ENCODE measurements around the gene ZNF135.
A peak's percentile ranks its signal among the peaks of the same experiment; 100 is the strongest.

The ZNF135 gene

DNA sequence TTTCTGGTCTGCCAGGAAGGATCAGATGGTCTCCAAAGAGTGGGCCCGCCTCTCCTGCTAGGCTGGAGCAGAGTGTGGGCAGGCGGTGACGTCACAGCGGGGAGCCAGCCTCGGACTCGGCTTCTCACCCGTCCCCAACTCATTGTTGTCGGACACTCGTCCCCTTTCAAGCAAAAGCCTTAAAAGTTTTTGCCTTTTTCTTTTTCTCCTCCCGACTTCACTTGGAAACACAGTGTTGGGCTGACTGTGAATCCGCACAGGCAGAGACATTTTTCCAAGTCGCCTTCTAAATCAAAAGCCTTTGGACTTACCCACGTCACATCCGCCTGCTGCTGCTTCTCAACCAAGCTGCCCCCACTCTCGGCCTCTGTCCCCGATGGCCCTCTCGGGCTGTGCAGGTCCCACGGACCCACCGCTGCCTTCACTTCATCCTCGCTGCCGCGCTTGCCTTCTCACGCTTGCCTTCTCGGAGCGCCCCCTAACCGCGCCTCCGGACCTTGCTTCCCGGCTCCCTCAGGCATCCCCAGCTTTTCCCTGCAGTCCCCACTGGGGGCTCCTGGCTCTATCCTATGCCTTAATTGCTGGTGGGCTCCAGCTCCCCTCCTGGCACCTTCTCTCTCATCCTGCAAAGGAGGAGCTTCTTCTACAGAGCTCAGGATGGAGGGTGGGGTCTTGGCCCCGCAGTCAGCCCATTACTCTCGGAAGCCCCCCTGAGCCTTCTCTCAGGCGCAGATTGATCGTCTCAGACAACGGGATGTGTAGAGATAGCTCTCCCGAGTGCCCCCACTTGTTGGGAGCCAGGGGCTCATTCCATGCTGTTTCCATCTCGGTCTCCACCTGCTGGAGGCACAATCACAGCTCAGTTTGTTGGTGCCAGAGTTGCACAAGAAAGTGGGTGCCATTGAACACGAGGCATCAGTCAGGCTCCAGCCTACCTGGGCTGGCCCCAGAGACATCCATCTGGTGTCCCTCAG lies 3.9 kb upstream of the ZNF135 start:
- H3K4me3 Mint-ChIP-seq = no peak overlapping the region
- peaks cover 22% of the 10 kb centered on the region for H3K27me3 Mint-ChIP-seq
- ATAC-seq (replicated peaks; ENCODE audit: extremely low read depth, poor library complexity, severe bottlenecking) (no peak), DNase-seq (ENCODE audit: low spot score in 2 of 2) (no peak)
- H3K27ac Mint-ChIP-seq (ENCODE audit: low read depth) = no peak overlapping the region
- H3K9me3 Mint-ChIP-seq = peaks cover 19% of the 10 kb centered on the region
- H3K36me3 Mint-ChIP-seq (ENCODE audit: insufficient read depth) = peaks cover 4% of the 10 kb centered on the region
- no peaks in the 10 kb centered on the region for H3K4me1 Mint-ChIP-seq

DNA sequence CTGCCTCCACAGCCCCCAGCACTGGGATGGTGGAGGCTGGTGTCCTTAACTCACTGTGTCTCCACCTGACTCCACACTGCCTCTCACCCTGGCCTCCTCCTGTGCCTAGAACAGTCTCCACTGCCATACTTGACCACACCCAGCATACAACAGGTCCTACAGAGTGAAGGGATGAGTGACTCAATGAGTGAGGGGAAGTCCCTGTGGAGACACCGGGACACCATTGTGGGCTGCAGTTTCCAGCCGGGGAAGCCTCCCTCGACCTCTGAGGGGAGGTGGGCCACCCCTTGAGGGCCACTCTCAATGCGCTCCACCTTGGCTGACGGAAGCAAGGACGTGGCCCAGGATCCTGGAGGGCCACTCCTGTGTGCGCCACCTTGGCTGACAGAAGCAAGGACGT lies 2.8 kb upstream of the ZNF135 start:
- DNase-seq (ENCODE audit: low spot score in 2 of 2) = no peak
- Mint-ChIP-seq H3K4me1 (no peaks in the 10 kb centered on the region), H3K9me3 (peaks cover 11% of the 10 kb centered on the region), H3K27ac (ENCODE audit: low read depth) (no peak overlapping the region), H3K4me3 (no peak overlapping the region), H3K27me3 (peaks cover 22% of the 10 kb centered on the region), H3K36me3 (ENCODE audit: insufficient read depth) (peaks cover 4% of the 10 kb centered on the region)
- ATAC-seq (replicated peaks; ENCODE audit: extremely low read depth, poor library complexity, severe bottlenecking) = no peak

DNA sequence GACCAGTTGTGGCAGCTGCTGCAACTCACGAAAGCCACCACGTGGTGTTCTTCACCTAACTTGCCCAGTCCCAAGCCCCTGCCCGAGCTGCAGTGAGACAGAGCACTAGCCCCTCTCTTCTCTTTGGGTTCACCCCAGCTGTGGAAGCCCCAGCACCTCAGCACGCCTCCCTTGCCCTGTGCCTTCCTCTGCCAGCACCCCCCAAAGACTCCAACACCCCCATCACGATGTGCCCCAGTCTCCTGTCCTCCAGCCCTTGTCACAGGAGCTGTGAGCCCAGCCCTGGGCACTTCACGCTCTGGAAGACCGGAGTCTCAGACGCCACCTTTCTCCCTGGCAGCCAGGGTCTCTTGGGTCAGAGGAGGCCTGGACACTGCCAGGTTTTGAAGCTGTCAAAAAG lies 2.2 kb upstream of the ZNF135 start:
- Mint-ChIP-seq H3K36me3 (ENCODE audit: insufficient read depth) (peaks cover 4% of the 10 kb centered on the region), H3K4me1 (no peaks in the 10 kb centered on the region), H3K27ac (ENCODE audit: low read depth) (no peak overlapping the region), H3K27me3 (peaks cover 22% of the 10 kb centered on the region), H3K9me3 (peaks cover 11% of the 10 kb centered on the region), H3K4me3 (no peak overlapping the region)
- DNase-seq (ENCODE audit: low spot score in 2 of 2) = no peak
- ATAC-seq (replicated peaks; ENCODE audit: extremely low read depth, poor library complexity, severe bottlenecking) = no peak

DNA sequence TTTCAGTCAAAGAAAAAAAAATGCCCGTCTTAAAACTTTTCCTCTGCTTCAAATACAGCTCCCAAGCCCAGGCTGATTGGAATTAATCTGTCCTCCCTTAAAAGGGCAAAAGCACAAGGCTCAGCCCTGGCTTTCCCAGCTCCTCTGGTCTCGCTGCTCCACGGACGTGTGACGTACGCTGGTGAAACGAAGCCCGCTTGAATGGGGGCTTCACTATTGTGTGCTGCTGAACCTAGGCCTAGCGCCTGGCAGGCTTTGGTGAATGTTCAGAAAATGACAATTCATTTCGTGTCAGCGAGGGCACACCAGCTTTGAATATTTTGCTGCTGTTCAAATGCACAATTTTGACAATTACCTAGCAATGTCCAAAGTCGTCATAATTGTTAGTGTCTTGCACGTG lies 615 bp upstream of the ZNF135 start:
- DNase-seq (ENCODE audit: low spot score in 2 of 2) = no peak
- Mint-ChIP-seq H3K27me3 (peaks cover 22% of the 10 kb centered on the region), H3K36me3 (ENCODE audit: insufficient read depth) (peaks cover 4% of the 10 kb centered on the region), H3K4me3 (peak overlapping the region; percentile 54), H3K27ac (ENCODE audit: low read depth) (no peak overlapping the region), H3K4me1 (no peaks in the 10 kb centered on the region), H3K9me3 (peaks cover 12% of the 10 kb centered on the region)
- no peak for ATAC-seq (replicated peaks; ENCODE audit: extremely low read depth, poor library complexity, severe bottlenecking)

DNA sequence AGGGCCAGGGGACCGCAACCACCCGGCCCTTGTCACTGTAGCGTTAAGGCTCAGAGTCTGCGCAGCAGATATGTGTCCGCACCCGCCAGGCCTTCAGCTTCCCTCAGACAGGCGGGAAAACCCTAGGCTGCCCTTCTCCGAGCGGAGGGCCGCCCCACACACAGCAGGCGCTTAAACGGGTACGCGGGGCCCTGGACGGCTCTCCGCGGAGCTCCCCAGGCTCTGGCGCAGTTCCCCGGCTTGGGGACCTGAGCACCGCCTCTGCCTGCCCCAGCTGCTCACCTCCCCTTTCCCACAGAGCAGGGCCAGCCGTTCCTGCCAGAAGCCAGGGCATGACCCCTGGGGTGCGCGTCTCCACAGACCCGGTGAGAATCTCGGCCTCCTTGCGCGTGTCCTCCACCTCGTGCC lies 593 bp downstream of the ZNF135 start:
- Mint-ChIP-seq H3K27ac (ENCODE audit: low read depth) (no peak overlapping the region), H3K4me3 (no peak overlapping the region), H3K4me1 (no peaks in the 10 kb centered on the region), H3K9me3 (peaks cover 16% of the 10 kb centered on the region), H3K27me3 (peaks cover 21% of the 10 kb centered on the region), H3K36me3 (ENCODE audit: insufficient read depth) (peaks cover 4% of the 10 kb centered on the region)
- ATAC-seq (replicated peaks; ENCODE audit: extremely low read depth, poor library complexity, severe bottlenecking) = no peak
- no peak for DNase-seq (ENCODE audit: low spot score in 2 of 2)

DNA sequence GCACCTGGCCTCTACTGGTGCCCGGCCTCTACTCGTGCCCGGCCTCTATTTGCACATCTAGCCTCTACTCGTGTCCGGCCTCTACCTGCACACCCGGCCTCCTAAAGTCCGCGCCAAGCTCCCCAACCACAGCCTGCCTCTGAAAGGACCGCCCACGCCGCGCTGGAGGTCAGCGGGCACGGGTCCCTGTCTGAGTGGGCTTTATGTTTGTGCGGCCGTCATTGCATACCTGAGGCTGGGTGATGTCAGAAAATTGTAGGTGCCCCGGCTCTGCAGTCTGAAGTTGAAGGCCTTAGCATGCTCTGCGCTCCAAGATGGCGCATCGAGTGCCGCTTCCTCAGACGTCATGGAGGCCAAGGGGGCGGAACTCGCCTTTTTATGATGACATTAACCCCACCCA lies 1.1 kb downstream of the ZNF135 start:
- no peak overlapping the region for H3K27ac Mint-ChIP-seq (ENCODE audit: low read depth)
- H3K4me3 Mint-ChIP-seq = no peak overlapping the region
- DNase-seq (ENCODE audit: low spot score in 2 of 2) = no peak
- H3K9me3 Mint-ChIP-seq = peaks cover 16% of the 10 kb centered on the region
- H3K36me3 Mint-ChIP-seq (ENCODE audit: insufficient read depth) = peaks cover 3% of the 10 kb centered on the region
- no peaks in the 10 kb centered on the region for H3K4me1 Mint-ChIP-seq
- H3K27me3 Mint-ChIP-seq = peaks cover 15% of the 10 kb centered on the region
- ATAC-seq (replicated peaks; ENCODE audit: extremely low read depth, poor library complexity, severe bottlenecking) = no peak

DNA sequence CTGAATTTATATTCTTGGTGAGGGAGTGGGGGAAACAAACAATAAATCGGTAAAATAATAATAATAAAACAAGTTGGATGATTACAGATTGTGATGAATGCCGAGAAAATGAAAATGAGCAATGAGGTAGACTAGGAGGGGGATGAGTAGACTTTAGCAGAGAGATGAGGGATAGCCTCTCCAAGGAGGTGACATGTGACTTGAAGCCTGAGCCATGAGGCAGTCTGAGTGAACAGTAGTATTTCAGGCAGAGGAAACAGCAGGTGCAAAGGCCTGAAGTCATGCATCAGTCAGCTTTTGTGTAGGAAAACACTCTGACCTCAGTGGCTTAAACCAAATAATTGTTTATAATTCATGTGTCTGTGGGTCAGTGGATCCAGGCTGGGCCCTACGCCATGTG lies 4.6 kb downstream of the ZNF135 start:
- H3K36me3 Mint-ChIP-seq (ENCODE audit: insufficient read depth) = peaks cover 5% of the 10 kb centered on the region
- H3K9me3 Mint-ChIP-seq = peaks cover 36% of the 10 kb centered on the region
- H3K27me3 Mint-ChIP-seq = no peaks in the 10 kb centered on the region
- DNase-seq (ENCODE audit: low spot score in 2 of 2) = no peak
- H3K4me3 Mint-ChIP-seq = no peak overlapping the region
- H3K4me1 Mint-ChIP-seq = no peaks in the 10 kb centered on the region
- ATAC-seq (replicated peaks; ENCODE audit: extremely low read depth, poor library complexity, severe bottlenecking) = no peak
- no peak overlapping the region for H3K27ac Mint-ChIP-seq (ENCODE audit: low read depth)

DNA sequence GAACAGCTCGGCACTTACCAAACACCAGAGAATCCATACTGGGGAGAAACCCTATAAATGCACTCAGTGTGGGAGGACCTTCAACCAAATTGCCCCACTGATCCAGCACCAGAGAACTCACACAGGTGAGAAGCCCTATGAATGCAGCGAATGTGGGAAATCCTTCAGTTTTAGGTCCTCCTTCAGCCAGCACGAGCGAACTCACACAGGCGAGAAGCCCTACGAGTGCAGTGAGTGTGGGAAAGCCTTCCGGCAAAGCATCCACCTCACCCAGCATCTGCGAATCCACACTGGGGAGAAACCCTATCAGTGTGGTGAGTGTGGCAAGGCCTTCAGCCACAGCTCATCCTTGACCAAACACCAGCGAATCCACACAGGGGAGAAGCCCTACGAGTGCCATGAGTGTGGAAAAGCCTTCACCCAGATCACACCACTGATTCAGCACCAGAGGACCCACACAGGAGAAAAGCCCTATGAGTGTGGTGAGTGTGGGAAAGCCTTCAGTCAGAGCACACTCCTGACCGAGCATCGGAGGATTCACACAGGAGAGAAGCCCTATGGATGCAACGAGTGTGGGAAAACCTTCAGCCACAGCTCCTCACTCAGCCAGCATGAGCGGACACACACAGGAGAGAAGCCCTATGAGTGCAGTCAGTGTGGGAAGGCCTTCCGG lies 8.3 kb downstream of the ZNF135 start:
- DNase-seq (ENCODE audit: low spot score in 2 of 2) (no peak), ATAC-seq (replicated peaks; ENCODE audit: extremely low read depth, poor library complexity, severe bottlenecking) (no peak)
- Mint-ChIP-seq H3K27me3 (no peaks in the 10 kb centered on the region), H3K9me3 (peaks cover 43% of the 10 kb centered on the region), H3K4me3 (no peak overlapping the region), H3K36me3 (ENCODE audit: insufficient read depth) (peaks cover 7% of the 10 kb centered on the region), H3K4me1 (no peaks in the 10 kb centered on the region), H3K27ac (ENCODE audit: low read depth) (no peak overlapping the region)

DNA sequence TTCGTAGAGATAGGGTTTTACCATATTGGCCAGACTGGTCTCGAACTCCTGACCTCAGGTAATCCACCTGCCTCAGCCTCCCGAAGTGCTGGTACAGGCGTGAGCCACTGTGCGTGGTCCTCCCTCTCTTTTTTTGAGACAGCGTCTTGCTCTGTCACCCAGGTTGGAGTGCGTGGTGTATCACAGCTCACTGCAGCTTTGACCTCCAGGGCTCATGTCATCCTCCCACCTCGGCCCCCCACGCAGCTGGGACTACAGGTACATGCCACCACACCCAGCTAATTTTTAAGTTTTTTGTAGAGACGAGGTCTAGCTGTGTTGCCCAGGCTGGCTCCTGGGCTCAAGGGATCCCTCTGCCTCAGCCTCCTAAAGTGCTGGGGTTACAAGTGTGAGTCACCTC lies 20.7 kb downstream of the ZNF135 start:
- Mint-ChIP-seq H3K27me3 (no peaks in the 10 kb centered on the region), H3K36me3 (ENCODE audit: insufficient read depth) (no peaks in the 10 kb centered on the region), H3K4me3 (no peak overlapping the region), H3K4me1 (no peaks in the 10 kb centered on the region), H3K9me3 (peaks cover 22% of the 10 kb centered on the region), H3K27ac (ENCODE audit: low read depth) (no peak overlapping the region)
- DNase-seq (ENCODE audit: low spot score in 2 of 2) = no peak
- no peak for ATAC-seq (replicated peaks; ENCODE audit: extremely low read depth, poor library complexity, severe bottlenecking)

DNA sequence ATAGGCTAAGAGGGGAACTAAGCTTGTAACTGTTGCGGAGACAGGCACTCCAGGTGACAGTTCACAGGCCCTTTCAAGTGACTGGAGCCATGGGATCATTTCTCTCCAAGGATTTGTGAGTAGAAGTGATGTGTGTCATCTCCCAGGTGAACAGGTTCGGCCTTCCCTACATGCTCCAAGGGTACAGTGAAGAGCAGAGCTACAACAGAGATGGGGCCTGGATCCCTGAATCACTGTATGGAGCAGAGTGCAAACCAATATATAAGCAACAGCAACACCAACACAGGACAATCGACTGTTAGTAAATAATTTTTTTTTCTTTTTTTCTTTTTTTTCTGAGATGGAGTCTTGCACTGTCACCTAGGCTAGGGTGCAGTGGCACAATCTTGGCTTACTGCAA lies 23.9 kb downstream of the ZNF135 start:
- DNase-seq (ENCODE audit: low spot score in 2 of 2) (no peak), ATAC-seq (replicated peaks; ENCODE audit: extremely low read depth, poor library complexity, severe bottlenecking) (no peak)
- Mint-ChIP-seq H3K4me3 (no peak overlapping the region), H3K27ac (ENCODE audit: low read depth) (no peak overlapping the region), H3K4me1 (no peaks in the 10 kb centered on the region), H3K27me3 (no peaks in the 10 kb centered on the region), H3K9me3 (peaks cover 15% of the 10 kb centered on the region), H3K36me3 (ENCODE audit: insufficient read depth) (no peaks in the 10 kb centered on the region)

DNA sequence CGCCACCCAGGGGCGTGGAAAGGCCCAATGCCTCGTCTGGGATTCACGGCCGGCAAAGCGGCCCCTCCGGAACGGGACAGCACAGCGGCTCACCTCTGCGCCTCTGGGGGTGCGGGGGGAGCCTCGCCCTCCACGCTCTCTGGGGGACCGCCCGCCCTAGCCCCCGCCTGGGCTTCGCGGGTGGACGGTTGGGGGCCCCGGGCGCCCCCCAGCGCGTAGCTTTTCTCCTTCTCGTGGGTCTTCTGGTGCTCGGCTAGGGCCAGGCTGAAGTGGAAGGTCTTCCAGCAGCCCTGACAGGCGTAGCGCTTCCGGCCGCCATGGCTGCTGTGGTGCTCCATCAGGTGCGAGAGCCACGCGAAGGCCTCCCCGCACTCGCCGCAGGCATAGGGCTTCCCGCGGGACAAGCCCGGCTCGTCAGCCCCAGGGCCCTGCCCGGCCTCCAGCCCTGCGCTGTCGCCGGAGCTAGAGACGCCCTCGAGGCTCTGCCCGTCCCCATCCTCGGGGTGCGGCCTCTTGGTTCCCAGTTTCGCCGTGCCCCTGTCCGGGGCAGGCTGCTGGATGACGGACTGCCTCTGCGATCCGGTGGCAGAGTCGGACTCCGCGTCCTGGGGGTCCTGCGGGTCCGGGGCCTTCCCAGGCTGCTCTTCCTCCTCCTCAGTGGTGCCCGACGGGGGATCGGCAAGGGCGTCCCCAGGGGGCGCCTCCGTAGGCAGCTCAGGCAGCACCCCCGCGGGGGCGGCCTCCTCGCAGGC lies 25.7 kb downstream of the ZNF135 start:
- no peaks in the 10 kb centered on the region for H3K27me3 Mint-ChIP-seq
- ATAC-seq (replicated peaks; ENCODE audit: extremely low read depth, poor library complexity, severe bottlenecking) = no peak
- peaks cover 2% of the 10 kb centered on the region for H3K36me3 Mint-ChIP-seq (ENCODE audit: insufficient read depth)
- peaks cover 15% of the 10 kb centered on the region for H3K9me3 Mint-ChIP-seq
- no peak overlapping the region for H3K4me3 Mint-ChIP-seq
- H3K27ac Mint-ChIP-seq (ENCODE audit: low read depth) = no peak overlapping the region
- no peaks in the 10 kb centered on the region for H3K4me1 Mint-ChIP-seq
- no peak for DNase-seq (ENCODE audit: low spot score in 2 of 2)

DNA sequence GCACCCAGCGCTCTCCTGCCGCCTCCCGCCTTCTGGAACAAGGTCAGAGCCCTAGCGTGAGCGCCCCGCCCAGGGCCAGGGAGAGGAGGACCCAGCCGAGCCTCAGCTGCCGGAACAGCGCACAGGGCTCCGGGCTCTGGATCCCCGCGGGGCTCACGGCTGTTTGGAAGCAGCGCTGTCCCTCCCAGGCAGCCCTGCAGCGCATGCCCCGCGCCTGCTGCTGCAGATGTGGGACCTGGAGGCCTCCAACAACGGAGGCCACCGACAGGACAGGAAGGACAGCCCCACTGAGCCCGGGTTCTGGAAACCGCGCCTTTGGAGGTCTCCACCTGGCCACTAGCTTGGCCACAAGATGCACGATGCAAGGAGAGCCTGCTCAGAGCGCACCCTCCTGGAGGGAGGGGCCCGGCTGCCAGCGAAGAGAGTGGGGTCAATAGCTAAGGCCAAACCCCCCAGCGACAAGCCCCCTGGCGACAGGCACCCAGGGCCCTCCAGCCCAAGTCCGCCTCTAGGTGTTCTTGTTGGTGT lies 26.3 kb downstream of the ZNF135 start:
- ATAC-seq (replicated peaks; ENCODE audit: extremely low read depth, poor library complexity, severe bottlenecking) (no peak), DNase-seq (ENCODE audit: low spot score in 2 of 2) (no peak)
- Mint-ChIP-seq H3K9me3 (peaks cover 9% of the 10 kb centered on the region), H3K27ac (ENCODE audit: low read depth) (no peak overlapping the region), H3K36me3 (ENCODE audit: insufficient read depth) (peaks cover 2% of the 10 kb centered on the region), H3K27me3 (no peaks in the 10 kb centered on the region), H3K4me3 (no peak overlapping the region), H3K4me1 (no peaks in the 10 kb centered on the region)
